ENCODE results near the gene FANCE. TPM values are rescaled to one million over a fixed set of nuclear protein-coding genes. Genes with fewer than 3 reads are reported as not detected.

Gene FANCE
- total RNA-seq, 2 experiments from 2014 or later = 1.6 to 1.7 TPM

DNA sequence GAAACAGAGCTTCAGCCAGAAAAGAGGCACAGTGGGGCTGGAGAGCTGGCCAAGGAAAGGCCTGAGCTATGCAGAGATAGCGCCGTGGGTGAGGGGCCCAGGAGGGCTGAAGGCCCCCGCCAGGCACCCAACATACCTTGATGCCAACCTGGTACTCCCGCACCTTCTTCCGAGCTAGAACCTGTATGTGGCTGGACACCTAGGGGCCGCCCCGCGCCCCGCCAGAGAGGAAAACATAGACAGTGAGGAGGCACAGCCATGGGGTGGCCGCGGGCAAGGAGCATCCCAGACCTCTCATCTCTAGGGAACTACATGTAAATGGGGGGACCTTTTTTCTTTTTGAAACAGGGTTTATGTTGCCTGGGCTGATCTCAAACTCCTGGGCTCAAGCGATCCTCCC, 28.0 kb downstream of the FANCE start:
- H3K36me3 ChIP-seq (ENCODE audit: insufficient read depth, low read length) = no peaks in the 10 kb centered on the region
- H3K4me3 ChIP-seq (ENCODE audit: low read length) = no peak overlapping the region
- H3K27ac ChIP-seq (ENCODE audit: low read depth in 1 of 2, low read length in 2 of 2) = no peak overlapping the region
- no peaks in the 10 kb centered on the region for H3K4me1 Mint-ChIP-seq (ENCODE audit: low read depth)
- H3K27ac Mint-ChIP-seq = no peak overlapping the region
- no peaks in the 10 kb centered on the region for H3K27me3 Mint-ChIP-seq
- DNase-seq = no peak
- no peaks in the 10 kb centered on the region for H3K4me1 ChIP-seq (ENCODE audit: insufficient read depth, low read length)
- no peaks in the 10 kb centered on the region for H3K36me3 Mint-ChIP-seq (ENCODE audit: low read depth)
- POLR2A ChIA-PET = no interaction called here
- H3K9me3 Mint-ChIP-seq = no peaks in the 10 kb centered on the region
- no peak for ATAC-seq (ENCODE audit: poor library complexity)
- H3K4me3 Mint-ChIP-seq = no peak overlapping the region
- no peaks in the 10 kb centered on the region for H3K9me3 ChIP-seq (ENCODE audit: control insufficient read depth in 1 of 2, insufficient read depth in 1 of 2, low read length in 2 of 2)
- CTCF ChIA-PET = no interaction called here
- no peaks in the 10 kb centered on the region for H3K27me3 ChIP-seq (ENCODE audit: control insufficient read depth in 1 of 2, insufficient read depth in 2 of 2, low read length in 2 of 2)
- intact Hi-C loops (cut with DNase I, micrococcal nuclease) = no loop called here
- TF ChIP-seq, protein P1, sequence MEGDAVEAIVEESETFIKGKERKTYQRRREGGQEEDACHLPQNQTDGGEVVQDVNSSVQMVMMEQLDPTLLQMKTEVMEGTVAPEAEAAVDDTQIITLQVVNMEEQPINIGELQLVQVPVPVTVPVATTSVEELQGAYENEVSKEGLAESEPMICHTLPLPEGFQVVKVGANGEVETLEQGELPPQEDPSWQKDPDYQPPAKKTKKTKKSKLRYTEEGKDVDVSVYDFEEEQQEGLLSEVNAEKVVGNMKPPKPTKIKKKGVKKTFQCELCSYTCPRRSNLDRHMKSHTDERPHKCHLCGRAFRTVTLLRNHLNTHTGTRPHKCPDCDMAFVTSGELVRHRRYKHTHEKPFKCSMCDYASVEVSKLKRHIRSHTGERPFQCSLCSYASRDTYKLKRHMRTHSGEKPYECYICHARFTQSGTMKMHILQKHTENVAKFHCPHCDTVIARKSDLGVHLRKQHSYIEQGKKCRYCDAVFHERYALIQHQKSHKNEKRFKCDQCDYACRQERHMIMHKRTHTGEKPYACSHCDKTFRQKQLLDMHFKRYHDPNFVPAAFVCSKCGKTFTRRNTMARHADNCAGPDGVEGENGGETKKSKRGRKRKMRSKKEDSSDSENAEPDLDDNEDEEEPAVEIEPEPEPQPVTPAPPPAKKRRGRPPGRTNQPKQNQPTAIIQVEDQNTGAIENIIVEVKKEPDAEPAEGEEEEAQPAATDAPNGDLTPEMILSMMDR (IDR thresholded peaks at IDR 0.05) = no peak

DNA sequence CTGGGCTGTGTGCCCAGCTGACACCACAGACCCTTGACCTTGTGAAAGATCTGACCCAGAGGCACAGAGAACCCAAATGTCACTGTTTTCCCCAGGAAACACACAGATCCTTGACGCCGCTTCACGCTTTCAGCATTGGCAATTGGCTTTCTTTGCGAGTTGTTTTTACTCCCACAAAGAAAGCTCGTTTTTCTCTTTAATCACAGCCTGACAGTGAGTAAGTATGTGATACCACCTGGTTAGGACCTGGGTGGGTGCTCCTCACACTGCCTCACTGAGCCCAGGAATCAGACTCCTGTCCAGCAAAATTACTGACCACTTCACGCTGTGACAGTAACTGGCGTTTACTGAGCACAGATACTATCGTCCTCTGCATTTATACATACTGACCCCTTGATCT, 29.1 kb downstream of the FANCE start:
- TF ChIP-seq, protein P1 (IDR thresholded peaks at IDR 0.05) = no peak
- no peak for DNase-seq
- Mint-ChIP-seq H3K27me3 (no peaks in the 10 kb centered on the region), H3K27ac (no peak overlapping the region), H3K9me3 (no peaks in the 10 kb centered on the region), H3K36me3 (ENCODE audit: low read depth) (no peaks in the 10 kb centered on the region), H3K4me1 (ENCODE audit: low read depth) (no peaks in the 10 kb centered on the region), H3K4me3 (no peak overlapping the region)
- CTCF ChIA-PET = no interaction called here
- ATAC-seq (ENCODE audit: poor library complexity) = no peak
- POLR2A ChIA-PET = no interaction called here
- Histone ChIP-seq H3K4me3 (ENCODE audit: low read length) (no peak overlapping the region), H3K36me3 (ENCODE audit: insufficient read depth, low read length) (no peaks in the 10 kb centered on the region), H3K4me1 (ENCODE audit: insufficient read depth, low read length) (no peaks in the 10 kb centered on the region), H3K27ac (ENCODE audit: low read depth in 1 of 2, low read length in 2 of 2) (no peak overlapping the region), H3K9me3 (ENCODE audit: control insufficient read depth in 1 of 2, insufficient read depth in 1 of 2, low read length in 2 of 2) (no peaks in the 10 kb centered on the region), H3K27me3 (ENCODE audit: control insufficient read depth in 1 of 2, insufficient read depth in 2 of 2, low read length in 2 of 2) (no peaks in the 10 kb centered on the region)
- intact Hi-C loops (cut with DNase I, micrococcal nuclease) = no loop called here

DNA sequence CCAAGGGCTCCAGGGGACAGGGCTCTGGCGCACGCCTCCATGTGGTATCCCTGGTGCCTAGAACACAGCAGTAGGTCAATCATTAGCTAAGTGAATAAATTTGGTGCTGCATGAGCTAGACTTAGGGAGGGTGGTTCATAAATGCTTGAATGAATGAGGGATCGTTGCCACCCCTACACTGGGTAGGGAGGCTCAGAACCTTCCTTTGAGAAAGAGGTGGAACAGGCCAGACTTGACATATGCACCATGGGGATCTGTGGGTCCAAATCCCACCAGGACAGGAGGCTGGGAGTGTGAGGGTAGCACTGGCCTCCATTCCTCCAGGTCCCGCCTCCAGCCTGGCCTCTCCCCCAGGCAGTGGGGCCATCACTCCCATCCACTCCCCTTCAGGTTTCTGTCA, 30.9 kb downstream of the FANCE start:
- H3K9me3 ChIP-seq (ENCODE audit: control insufficient read depth in 1 of 2, insufficient read depth in 1 of 2, low read length in 2 of 2) = no peaks in the 10 kb centered on the region
- Mint-ChIP-seq H3K36me3 (ENCODE audit: low read depth) (no peaks in the 10 kb centered on the region), H3K27ac (no peak overlapping the region), H3K4me1 (ENCODE audit: low read depth) (no peaks in the 10 kb centered on the region), H3K4me3 (no peak overlapping the region), H3K9me3 (no peaks in the 10 kb centered on the region), H3K27me3 (no peaks in the 10 kb centered on the region)
- H3K36me3 ChIP-seq (ENCODE audit: insufficient read depth, low read length) = no peaks in the 10 kb centered on the region
- H3K4me3 ChIP-seq (ENCODE audit: low read length) = no peak overlapping the region
- H3K4me1 ChIP-seq (ENCODE audit: insufficient read depth, low read length) = peaks cover 1% of the 10 kb centered on the region
- no peaks in the 10 kb centered on the region for H3K27me3 ChIP-seq (ENCODE audit: control insufficient read depth in 1 of 2, insufficient read depth in 2 of 2, low read length in 2 of 2)
- no peak for DNase-seq
- TF ChIP-seq, protein P1 (IDR thresholded peaks at IDR 0.05) = no peak
- ATAC-seq (ENCODE audit: poor library complexity) = no peak
- POLR2A ChIA-PET = no interaction called here
- CTCF ChIA-PET = no interaction called here
- H3K27ac ChIP-seq (ENCODE audit: low read depth in 1 of 2, low read length in 2 of 2) = no peak overlapping the region
- intact Hi-C loops (cut with DNase I, micrococcal nuclease) = no loop called here

Measured in CD4-positive, alpha-beta T cell (primary cell).